ENCODE results near the gene MAB21L2.

MAB21L2 gene

GRCh38 chr4:150578745-150579501 lies 3.0 kb upstream of the MAB21L2 start:
- DNase-seq, result peak; percentile 89

DNA sequence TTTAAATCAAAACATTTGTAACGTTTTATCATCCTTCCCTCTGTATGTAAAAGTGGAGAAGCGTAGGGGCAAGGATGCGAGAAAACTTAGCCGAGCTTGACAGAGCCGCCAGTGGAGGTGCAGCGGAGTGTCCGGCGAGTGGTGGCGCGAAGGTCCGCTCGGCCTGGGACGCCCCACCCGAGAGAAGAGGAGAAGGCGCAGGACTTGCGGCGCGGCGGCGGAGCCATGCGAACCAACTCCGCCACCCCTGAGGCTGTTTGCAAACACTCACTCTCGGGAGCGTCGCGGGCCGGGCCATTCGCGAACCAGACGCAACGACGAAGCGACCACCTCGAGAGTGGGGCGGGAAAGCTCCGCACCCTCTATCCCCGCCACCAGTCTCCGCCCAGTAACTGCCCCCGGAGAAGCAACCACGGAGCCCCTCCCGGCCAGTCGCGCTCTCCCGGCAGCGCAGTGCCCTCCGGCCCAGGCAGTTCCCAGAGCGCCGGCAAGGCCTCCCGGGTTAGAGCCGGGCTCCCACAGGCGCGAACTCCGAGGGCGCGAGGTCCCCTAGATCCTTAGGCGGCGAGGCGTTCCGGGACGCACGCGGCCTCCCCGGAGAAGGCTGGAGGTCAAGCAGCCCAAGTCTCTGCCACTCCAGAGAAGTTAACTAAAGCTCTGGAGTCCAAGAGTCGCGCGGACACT lies 2.3 kb upstream of the MAB21L2 start:
- DNase-seq, result no peak

GRCh38 chr4:150580306-150580705 lies 1.6 kb upstream of the MAB21L2 start:
- no peak for DNase-seq

GRCh38 chr4:150581056-150581605 lies 820 bp upstream of the MAB21L2 start:
- no peak for DNase-seq

- DNase-seq, result no peak
Observed at GRCh38 chr4:150581641-150582051, 305 bp upstream of the MAB21L2 start.

DNA sequence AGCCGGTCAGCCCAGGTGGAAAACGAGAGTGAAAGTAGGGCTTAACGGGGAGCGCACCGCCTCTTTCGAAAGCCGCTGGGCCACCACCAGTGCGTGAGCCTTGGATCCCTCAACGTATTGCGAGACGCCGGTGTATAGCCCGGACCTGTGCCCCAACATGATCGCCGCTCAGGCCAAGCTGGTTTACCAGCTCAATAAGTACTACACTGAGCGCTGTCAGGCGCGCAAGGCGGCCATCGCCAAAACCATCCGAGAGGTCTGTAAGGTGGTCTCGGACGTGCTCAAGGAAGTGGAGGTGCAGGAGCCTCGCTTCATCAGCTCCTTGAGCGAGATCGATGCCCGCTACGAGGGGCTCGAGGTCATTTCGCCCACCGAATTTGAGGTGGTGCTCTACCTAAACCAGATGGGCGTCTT lies 929 bp downstream of the MAB21L2 start:
- DNase-seq, result no peak

DNA sequence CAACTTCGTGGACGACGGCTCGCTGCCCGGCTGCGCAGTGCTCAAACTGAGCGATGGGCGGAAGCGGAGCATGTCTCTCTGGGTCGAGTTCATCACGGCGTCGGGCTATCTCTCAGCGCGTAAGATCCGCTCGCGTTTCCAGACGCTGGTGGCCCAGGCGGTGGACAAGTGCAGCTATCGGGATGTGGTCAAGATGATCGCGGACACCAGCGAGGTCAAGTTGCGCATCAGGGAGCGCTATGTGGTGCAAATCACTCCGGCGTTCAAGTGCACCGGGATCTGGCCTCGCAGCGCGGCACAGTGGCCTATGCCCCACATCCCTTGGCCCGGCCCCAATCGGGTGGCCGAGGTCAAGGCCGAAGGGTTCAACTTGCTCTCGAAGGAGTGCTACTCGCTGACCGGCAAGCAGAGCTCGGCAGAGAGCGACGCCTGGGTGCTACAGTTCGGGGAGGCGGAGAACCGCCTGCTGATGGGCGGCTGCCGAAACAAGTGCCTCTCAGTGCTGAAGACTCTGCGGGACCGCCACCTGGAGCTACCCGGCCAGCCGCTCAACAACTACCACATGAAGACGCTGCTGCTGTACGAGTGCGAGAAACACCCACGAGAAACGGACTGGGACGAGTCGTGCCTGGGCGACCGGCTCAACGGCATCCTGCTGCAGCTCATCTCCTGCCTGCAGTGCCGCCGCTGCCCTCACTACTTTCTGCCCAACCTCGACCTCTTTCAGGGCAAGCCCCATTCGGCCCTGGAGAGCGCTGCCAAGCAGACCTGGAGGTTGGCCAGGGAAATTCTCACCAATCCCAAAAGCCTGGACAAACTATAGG lies 1.5 kb downstream of the MAB21L2 start:
- no peak for DNase-seq

- no peak for DNase-seq
Observed at GRCh38 chr4:150584111-150584915, 2.4 kb downstream of the MAB21L2 start.

- no peak for DNase-seq
Observed at GRCh38 chr4:150585611-150586010, 3.7 kb downstream of the MAB21L2 start.

DNA sequence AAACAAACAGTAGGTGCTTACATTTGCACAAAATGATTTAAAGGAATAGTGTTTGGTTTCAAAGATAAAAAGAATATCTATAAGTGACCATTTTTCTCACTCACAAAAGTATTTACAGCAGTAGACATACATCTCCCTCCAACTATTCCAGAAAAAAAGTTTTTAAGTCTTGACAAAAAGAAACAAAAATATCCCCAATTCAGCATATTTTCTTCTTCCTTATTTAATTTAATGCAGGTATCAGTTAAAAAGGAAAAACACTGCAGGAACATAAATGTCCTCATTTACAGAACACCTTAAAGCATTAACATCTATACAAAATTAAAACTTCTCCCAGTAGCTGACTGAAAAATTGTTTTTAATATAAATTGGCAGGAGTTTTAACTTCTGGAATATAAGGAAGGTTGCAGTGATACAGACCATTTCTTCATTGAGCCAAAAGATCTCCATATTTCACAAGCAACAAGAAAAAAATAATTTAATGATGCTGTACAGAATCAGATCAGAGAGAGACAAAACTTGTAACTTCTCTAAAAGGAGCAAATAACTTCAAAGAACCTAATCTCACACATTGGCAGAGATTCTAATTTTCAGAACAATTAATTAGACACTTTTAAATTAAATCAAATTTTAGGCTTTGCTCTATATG lies 4.3 kb downstream of the MAB21L2 start:
- DNase-seq, result no peak

DNA sequence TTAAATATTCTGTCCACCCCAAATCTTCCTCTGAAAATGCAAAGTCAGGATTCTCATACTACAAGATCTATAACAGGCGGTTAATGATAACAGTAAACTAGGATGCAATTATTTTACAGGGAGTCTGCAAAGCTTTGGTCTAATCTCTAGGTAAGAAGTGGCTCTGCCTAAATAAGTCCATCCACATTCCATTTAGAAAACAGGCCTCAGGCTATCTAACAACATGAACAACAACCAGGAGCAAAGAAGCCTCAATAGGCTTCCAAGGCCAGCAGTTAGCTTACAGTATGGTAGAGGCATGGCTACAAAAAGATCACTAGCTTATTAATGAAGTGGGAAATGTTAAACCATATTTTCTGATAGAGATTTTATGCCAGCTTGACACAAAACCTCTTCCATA lies 6.4 kb downstream of the MAB21L2 start:
- no peak for DNase-seq

GRCh38 chr4:150589157-150589556 lies 7.2 kb downstream of the MAB21L2 start:
- no peak for DNase-seq

GRCh38 chr4:150590631-150591030 lies 8.7 kb downstream of the MAB21L2 start:
- no peak for DNase-seq

GRCh38 chr4:150591406-150591805 lies 9.5 kb downstream of the MAB21L2 start:
- no peak for DNase-seq

GRCh38 chr4:150591904-150592303 lies 10.0 kb downstream of the MAB21L2 start:
- DNase-seq, result no peak

DNA sequence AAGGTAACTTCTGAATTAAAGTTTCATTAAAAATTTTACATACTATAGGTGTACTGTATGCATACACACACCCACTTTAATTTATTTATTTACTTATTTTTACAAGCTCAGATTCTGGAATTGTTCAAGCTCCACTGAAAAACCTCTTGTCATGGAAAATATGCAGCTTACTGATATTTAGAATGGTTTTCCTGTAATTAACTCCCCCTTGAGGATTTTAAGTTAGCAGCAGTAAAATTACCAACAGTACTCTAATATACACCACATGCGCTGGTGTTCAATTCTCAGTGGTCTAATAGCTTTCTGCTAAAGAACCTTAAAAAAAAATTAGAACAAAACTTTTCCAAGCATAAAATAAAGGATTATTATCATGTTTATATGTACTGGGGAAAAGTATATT lies 12.0 kb downstream of the MAB21L2 start:
- DNase-seq, result no peak

DNA sequence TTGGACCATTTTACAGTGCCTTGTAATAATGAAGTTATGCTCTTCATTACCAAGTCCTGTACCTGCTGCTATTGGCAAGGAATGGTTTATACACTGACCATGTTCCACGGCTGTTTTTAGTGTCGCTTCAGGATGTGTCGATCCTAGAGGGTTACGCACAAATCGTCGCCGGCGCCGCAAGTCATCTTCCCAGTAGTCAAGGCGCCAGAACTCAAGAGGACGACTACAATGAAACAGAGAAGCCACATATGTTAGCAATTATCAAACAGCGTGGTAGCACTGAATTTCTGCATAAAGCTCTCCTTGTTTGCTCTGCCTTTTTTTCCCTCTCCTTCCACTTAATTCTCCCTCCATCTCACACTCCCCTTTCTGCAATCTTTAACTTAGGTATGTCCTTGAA lies 17.0 kb downstream of the MAB21L2 start:
- DNase-seq, result no peak

GRCh38 chr4:150599547-150599946 lies 17.6 kb downstream of the MAB21L2 start:
- DNase-seq, result no peak

DNA sequence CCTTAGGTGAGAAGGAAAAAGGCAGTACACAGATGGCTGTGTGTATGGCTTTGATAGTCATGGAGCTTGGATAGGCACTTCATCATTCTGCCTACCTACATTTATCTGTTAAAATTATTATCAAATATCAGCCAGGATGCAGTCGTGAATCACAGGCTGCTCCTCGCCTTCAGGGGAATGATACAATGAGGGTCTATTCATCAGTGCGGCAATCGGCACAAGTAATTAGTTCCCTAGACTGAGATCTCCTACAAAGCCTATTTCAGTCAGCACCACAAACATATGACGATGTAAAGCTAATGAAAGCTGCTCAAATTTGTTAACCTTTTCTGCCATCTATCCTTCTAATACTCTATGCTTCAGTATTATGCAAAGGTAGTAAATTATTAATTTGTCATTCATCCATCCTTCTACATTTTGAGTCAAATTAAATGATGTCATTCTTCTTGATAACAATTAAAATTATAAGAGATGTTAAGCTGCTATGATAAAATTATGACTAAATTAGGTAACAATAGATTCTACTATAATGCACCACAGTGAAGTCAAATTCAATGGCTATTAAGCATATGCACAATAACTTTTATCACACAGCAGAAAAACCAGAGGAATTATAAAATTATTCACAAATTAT lies 19.0 kb downstream of the MAB21L2 start:
- DNase-seq, result no peak

- no peak for DNase-seq
Observed at GRCh38 chr4:150609131-150609530, 27.2 kb downstream of the MAB21L2 start.

- DNase-seq, result no peak
Observed at GRCh38 chr4:150619042-150619441, 37.1 kb downstream of the MAB21L2 start.
